Lung microvascular endothelial cell (primary cell): ENCODE measurements around the gene FABP2. TPM values are rescaled to one million over a fixed set of nuclear protein-coding genes. Genes with fewer than 3 reads are reported as not detected.

Experiments
- total RNA-seq: library from RNA; depleted of rRNA; stranded (reverse); fragments of >200 nt; gene quantifications from 2 replicates; pipeline ENCODE4 v1.2.1, GENCODE V29; 2014

Gene FABP2
- total RNA-seq, 1 donor from 2014 or later, result not detected

Other genes with a start within 250 kb of the FABP2 start
- under 0.01 TPM in 1 of 2 replicates, not detected in the other for gene MYOZ2, start 186.3 kb downstream of the FABP2 start, total RNA-seq
- gene USP53, start 109.4 kb downstream of the FABP2 start, total RNA-seq, result 18.3 and 18.5 TPM in 2 replicates